ENCODE data around the gene PROKR1.

PROKR1 gene

DNA sequence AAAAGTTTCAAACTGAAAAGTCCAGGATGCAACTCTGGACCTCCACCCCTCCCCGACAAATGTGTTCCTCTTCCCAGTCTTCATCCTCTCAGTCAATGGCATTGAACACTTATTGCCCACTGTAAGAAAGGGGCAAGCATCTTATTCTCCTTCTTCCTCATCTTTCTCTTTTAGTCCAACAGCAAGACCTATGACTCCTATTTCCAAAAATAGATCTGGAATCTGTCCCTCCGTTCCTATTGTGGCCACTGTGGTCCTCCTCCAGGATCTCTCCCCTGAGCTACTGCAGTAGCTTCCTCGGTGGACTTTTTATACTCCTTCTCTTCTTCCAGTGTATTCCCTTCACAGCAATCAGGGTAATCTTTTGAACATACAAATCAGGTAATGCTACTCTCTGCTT, 63.3 kb downstream of the PROKR1 start:
- no peak for DNase-seq

Measured in CD4-positive, alpha-beta T cell treated with Interleukin-6 for 4 hours (primary cell).